Ishikawa (cell line): ENCODE data around the gene PPDPF.

Experiments
- CEBPB ChIP-seq: IDR thresholded peaks from 2 replicates; pipeline ENCODE4 v1.6.1; 2012
- CREB1 ChIP-seq: IDR thresholded peaks from 2 replicates; pipeline ENCODE4 v1.6.1; 2012; ENCODE audit warnings: low read depth
- EGR1 ChIP-seq: IDR thresholded peaks from 2 replicates; pipeline ENCODE4 v1.6.1; 2012
- EP300 ChIP-seq: IDR thresholded peaks from 2 replicates; pipeline ENCODE4 v1.6.1; 2012; ENCODE audit warnings: borderline replicate concordance
- FOXM1 ChIP-seq: IDR thresholded peaks from 2 replicates; pipeline ENCODE4 v1.6.1; 2012; ENCODE audit warnings: low read depth, borderline replicate concordance
- MAX ChIP-seq: IDR thresholded peaks from 2 replicates; pipeline ENCODE4 v1.6.1; 2012
- NFIC ChIP-seq: IDR thresholded peaks from 2 replicates; pipeline ENCODE4 v1.6.1; 2012
- RAD21 ChIP-seq: IDR thresholded peaks from 2 replicates; pipeline ENCODE4 v1.6.1; 2012; ENCODE audit warnings: low read depth
- REST ChIP-seq: IDR thresholded peaks from 2 replicates; pipeline ENCODE4 v1.6.1; 2012; ENCODE audit warnings: low read depth, mild to moderate bottlenecking
- TAF1 ChIP-seq: IDR thresholded peaks from 2 replicates; pipeline ENCODE4 v1.6.1; 2012; ENCODE audit warnings: low read depth, mild to moderate bottlenecking
- TCF12 ChIP-seq: IDR thresholded peaks from 2 replicates; pipeline ENCODE4 v1.6.1; 2012; ENCODE audit warnings: low read depth
- TEAD4 ChIP-seq: IDR thresholded peaks from 2 replicates; pipeline ENCODE4 v1.6.1; 2012
- USF1 ChIP-seq: IDR thresholded peaks from 2 replicates; pipeline ENCODE4 v1.6.1; 2012
- YY1 ChIP-seq: IDR thresholded peaks from 2 replicates; pipeline ENCODE4 v1.6.1; 2012; ENCODE audit warnings: low read depth
- ZBTB7A ChIP-seq: IDR thresholded peaks from 2 replicates; pipeline ENCODE4 v1.6.1; 2012; ENCODE audit warnings: low read depth

The PPDPF gene

GRCh38 chr20:63567136-63567385 is 46.5 kb downstream of the PPDPF start:
- TF ChIP-seq EP300 (no peak), YY1 (no peak), CEBPB (no peak), ZBTB7A (no peak), CREB1 (no peak), MAX (no peak), EGR1 (no peak), USF1 (no peak), TEAD4 (no peak), NFIC (no peak), REST (no peak)

GRCh38 chr20:63567386-63568169 is 47.0 kb downstream of the PPDPF start:
- TF ChIP-seq EGR1 (no peak), ZBTB7A (no peak), FOXM1 (no peak), TCF12 (no peak), NFIC (no peak), EP300 (no peak), TEAD4 (no peak)

GRCh38 chr20:63568170-63568981 is 47.8 kb downstream of the PPDPF start:
- TF ChIP-seq CEBPB (no peak), MAX (no peak), EP300 (no peak), YY1 (no peak), NFIC (no peak), TAF1 (no peak), FOXM1 (no peak)

GRCh38 chr20:63568986-63569949 is 48.7 kb downstream of the PPDPF start:
- TF ChIP-seq EGR1 (no peak), NFIC (no peak), CREB1 (no peak), YY1 (no peak), CEBPB (no peak), FOXM1 (no peak), TCF12 (no peak), REST (no peak), RAD21 (no peak), TEAD4 (no peak), TAF1 (no peak), ZBTB7A (no peak), MAX (no peak), USF1 (no peak)
